NCI-H345 treated with DMSO at 0.1 percent for 48 hours (cell line): ENCODE measurements around the gene CPOX.

ENCODE experiments used
- DNase-seq: peaks from one replicate; lab custom pipeline; 2025; ENCODE audit not compliant: unreplicated experiment; lab: John Stamatoyannopoulos, UW

CPOX gene

GRCh38 chr3:98541695-98542094 is 51.7 kb downstream of the CPOX start:
- DNase-seq: no peak

GRCh38 chr3:98540346-98540745 is 53.1 kb downstream of the CPOX start:
- no peak for DNase-seq

GRCh38 chr3:98536456-98537017 is 56.9 kb downstream of the CPOX start:
- no peak for DNase-seq

GRCh38 chr3:98534734-98535133 is 58.7 kb downstream of the CPOX start:
- no peak for DNase-seq

GRCh38 chr3:98534168-98534567 is 59.2 kb downstream of the CPOX start:
- no peak for DNase-seq

GRCh38 chr3:98532709-98533571 is 60.5 kb downstream of the CPOX start:
- no peak for DNase-seq

GRCh38 chr3:98532275-98532637 is 61.2 kb downstream of the CPOX start:
- DNase-seq: no peak

- no peak for DNase-seq
Observed at GRCh38 chr3:98531622-98532274, 61.7 kb downstream of the CPOX start, which contains the start of gene GPR15. Gene GPR15, plus strand, starts transcription at chr3:98531978. Its CDS starts 56 bp downstream, at chr3:98532034.

GRCh38 chr3:98530676-98531075 is 62.7 kb downstream of the CPOX start:
- DNase-seq: no peak

- no peak for DNase-seq
Observed at GRCh38 chr3:98529856-98530459, 63.5 kb downstream of the CPOX start.
